GM19099 (cell line): ENCODE results near the gene NGFR.

Experiments
- POLR2A ChIP-seq: IDR thresholded peaks from 3 replicates; pipeline ENCODE4 v1.6.1; 2011; ENCODE audit warnings: low read depth; ENCODE audit not compliant: insufficient read length; ENCODE audit errors: extremely low read depth

Gene NGFR

DNA sequence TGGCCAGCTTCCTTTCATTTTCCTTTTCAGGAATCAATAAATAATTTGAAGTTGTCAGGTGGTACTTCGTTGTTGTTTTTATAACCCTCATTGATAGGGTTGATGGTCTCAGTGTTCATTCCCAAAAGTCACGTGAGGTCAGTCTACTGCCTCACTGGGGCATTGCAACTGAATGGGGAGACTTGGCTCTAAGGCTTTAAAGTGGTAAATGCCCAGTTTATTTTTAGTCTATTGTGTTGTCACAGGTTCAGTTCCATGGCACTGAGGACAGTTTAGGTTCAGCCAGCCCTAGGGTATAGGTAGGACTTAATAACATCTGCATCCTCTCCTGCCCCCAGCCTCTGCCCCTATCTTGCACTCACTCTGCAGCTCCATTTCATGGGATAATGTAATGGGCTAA lies 33.5 kb upstream of the NGFR start:
- TF ChIP-seq POLR2A, result no peak

DNA sequence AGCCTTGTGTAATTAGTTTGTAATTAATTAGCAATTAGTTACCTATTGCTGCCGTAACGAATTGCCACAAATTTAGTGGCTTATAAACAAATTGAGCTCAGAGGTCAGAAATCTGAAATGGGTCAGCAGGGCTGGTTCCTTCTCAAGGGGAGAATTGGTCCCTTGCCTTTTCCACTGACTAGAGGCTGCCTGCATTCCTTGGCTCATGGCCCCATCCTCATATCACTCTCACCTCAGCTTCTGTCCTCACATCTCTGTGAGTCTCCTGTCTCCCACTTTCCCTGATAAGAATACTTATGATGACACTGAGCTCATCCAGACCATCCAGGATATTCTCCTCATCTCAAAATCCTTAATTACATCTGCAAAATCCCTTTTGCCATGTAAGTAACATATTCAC lies 31.0 kb upstream of the NGFR start:
- no peak for TF ChIP-seq POLR2A

DNA sequence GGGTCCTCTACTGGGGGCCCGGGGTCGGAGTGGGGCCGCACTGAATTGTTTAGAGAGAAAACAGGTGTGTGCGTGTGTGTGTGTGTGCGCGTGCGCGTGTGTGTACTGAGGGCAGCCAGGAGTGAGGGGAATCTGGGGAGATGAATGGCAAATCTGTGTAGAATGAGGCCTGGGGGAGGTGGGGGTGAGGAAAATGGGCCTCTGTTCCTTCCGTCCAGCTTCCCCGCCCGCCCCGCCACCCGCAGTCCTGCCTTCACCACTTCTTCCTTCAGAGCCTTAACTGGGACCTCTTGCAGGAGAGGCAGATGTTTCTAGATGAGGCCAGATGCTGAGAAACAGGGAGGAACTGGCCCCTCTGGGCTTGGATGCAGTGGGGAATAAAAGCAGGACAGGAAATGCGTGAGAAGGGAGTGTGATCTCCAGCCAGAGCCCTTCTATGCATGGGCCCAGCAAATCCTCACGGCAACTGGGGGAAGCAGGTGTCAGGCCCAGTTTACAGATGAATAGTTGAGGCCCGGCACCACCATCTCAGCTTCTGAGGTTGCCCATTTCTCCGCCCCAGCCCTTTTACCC lies 29.7 kb upstream of the NGFR start:
- TF ChIP-seq POLR2A, result no peak

- no peak for TF ChIP-seq POLR2A
Observed at GRCh38 chr17:49466436-49466835, 28.7 kb upstream of the NGFR start.

DNA sequence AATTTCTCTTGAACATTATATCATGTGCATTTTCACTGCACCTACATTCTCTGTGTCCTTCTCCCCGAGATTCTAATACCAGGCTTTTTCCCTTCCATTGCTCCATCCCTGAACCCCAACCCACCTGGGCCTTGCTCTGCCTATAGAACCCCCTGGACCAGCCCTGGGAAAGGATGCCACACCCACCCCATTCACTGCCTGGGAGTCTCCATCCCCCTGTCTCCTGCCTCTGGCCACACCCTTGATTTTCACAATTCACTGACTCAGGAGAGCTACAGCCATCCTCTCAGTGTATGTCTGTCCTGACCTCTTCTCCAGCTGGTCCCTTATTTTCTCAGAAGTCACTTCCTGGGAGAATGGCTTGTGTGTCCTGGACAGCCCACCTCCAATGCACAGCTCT lies 27.9 kb upstream of the NGFR start:
- TF ChIP-seq POLR2A, result no peak

- no peak for TF ChIP-seq POLR2A
Observed at GRCh38 chr17:49468811-49469385, 26.2 kb upstream of the NGFR start.

DNA sequence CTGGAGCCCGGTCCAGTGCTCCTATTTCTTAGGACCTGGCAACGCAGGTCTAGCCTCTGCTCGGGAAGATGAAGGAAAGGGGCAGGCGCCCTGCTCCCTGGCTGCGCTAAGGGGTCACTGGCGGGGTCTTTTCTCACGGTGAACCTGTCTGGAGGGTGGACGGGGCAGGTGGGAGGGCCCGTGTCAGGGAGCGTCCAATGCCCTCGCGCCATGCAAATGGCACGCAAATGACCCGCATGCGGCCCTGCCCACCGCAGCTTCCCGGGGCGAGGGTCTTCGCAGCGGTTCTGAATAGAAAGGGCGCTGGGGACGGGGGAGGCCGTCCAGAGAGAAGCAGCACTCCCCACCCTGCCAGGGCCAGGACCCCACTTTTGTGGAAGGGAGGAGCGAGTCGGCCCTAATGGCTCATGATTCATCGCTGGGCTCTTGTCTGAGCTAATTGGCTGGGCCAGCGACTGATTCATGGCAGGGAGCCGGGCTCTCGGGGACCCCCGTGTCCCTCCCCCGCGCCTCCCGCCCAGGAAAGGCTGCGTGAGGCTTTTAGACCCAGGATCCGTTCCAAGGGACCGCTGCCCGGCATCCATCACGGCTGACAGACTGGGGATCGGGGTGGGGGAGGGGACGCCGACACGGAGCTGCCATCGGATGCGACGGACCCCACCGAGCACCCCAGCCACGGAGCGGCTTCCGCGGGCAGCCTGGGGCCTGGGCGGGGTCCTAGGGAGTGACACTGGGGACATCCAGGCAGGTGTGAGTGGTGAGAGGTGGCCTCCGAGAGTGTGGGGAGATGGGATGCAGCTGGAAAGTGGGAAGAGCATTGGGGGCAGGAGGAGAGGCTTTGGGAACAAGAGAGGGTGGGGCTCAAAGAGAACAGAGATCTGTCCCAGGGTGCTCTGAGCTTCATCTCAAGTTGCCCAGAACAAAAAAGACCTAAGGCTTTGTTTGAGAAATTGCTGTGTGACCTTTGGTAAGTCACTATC lies 25.0 kb upstream of the NGFR start:
- TF ChIP-seq POLR2A, result no peak

GRCh38 chr17:49471089-49471683 lies 23.9 kb upstream of the NGFR start:
- TF ChIP-seq POLR2A, result no peak

DNA sequence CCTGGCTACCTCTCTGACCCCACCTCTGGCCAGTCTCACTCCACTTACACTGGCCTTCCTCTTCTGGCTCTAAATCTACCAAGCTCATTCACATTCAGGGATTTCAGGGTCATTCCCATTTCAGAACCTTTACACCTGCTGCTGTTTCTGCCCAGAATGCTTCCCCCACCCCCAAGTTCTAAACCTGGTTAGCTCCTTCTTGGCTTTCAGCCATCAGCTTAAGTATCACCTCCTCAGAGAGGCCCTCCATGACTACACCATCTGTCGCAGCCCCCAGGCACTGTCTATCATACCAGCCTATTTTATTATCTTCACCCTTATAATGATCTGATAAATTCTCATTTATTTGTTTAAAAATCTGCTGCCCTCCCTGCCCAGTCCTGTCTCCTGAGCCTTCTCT lies 23.3 kb upstream of the NGFR start:
- TF ChIP-seq POLR2A, result no peak

DNA sequence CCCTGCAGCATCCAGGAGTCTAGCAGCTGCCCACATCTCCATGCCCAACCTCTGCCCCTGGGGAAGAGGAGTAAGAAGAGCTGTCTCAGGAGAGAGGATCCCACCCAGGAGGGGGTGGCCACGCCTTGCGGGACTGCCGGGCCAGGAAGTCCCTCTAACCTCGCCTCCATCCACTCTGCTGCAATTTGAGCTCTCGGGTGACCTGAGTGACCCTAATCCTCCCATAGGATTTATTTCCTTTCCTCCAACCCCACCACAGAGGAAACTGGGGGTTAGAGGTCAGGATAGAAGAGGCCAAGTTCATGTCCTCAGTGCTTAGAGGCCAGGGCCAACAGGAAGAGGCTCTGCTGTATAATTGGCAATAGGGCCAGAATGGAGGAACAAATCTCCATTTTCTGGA lies 22.6 kb upstream of the NGFR start:
- TF ChIP-seq POLR2A, result no peak

- no peak for TF ChIP-seq POLR2A
Observed at GRCh38 chr17:49473900-49474751, 21.0 kb upstream of the NGFR start.

DNA sequence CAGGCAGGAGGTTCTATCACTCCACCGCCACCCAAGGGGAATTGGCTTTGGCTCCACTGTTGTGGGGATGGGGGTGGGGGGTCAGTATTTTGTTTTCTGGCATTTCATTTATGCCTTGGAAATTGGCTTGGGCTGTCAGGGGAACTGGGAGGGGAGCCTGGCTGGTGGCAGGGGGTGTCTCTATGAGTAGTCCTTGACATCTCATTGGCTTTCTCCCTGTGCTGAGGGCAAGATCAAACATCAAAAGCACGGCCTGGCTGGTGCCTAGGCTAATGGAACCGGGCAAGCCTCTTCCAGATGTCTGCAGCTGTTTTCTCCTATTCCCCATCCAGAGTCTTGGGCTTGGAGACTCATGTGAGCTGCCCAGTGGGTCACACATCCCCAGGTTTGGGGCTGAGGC lies 17.4 kb upstream of the NGFR start:
- TF ChIP-seq POLR2A, result no peak

GRCh38 chr17:49480836-49481615 lies 14.1 kb upstream of the NGFR start:
- no peak for TF ChIP-seq POLR2A
